Chondrocyte (in vitro differentiated cells): ENCODE measurements around the gene KPRP. TPM values are rescaled to one million over a fixed set of nuclear protein-coding genes. Genes with fewer than 3 reads are reported as not detected.

Experiments used
- DNase-seq: peaks from one replicate; pipeline ENCODE4 v3.0.0; 2021; ENCODE audit warnings: mixed read lengths, low spot score
- H3K27ac Mint-ChIP-seq: one replicate; pipeline ENCODE4 v1.8.0; 2021; ENCODE audit warnings: mild to moderate bottlenecking, moderate library complexity, mixed read lengths; ENCODE audit not compliant: unreplicated experiment
- H3K27me3 Mint-ChIP-seq: 2 replicates; pipeline ENCODE4 v1.8.0; 2021; ENCODE audit warnings: low read depth, mixed read lengths
- H3K36me3 Mint-ChIP-seq: 2 replicates; pipeline ENCODE4 v1.8.0; 2021; ENCODE audit warnings: low read depth, mixed read lengths
- H3K4me1 Mint-ChIP-seq: 2 replicates; pipeline ENCODE4 v1.8.0; 2021; ENCODE audit warnings: low read depth, mild to moderate bottlenecking, mixed read lengths
- H3K4me3 Mint-ChIP-seq: one replicate; pipeline ENCODE4 v1.8.0; 2021; ENCODE audit warnings: mild to moderate bottlenecking, moderate library complexity, mixed read lengths; ENCODE audit not compliant: unreplicated experiment
- H3K9me3 Mint-ChIP-seq: 2 replicates; pipeline ENCODE4 v1.8.0; 2021; ENCODE audit warnings: low read depth, mixed read lengths
- total RNA-seq: library from RNA; stranded (reverse); gene quantifications from 3 replicates; pipeline ENCODE4 v1.2.1, GENCODE V29; 2021
- TF ChIP-seq, protein P1 (sequence below): fragments of 200-600 bp; sonication (generic); IDR thresholded peaks from 2 replicates; pipeline ENCODE4 v1.5.0; 2021; ENCODE audit warnings: antibody characterized with exemption, mild to moderate bottlenecking, moderate library complexity

The KPRP gene
- total RNA-seq, 1 donor from 2014 or later = not detected

DNA sequence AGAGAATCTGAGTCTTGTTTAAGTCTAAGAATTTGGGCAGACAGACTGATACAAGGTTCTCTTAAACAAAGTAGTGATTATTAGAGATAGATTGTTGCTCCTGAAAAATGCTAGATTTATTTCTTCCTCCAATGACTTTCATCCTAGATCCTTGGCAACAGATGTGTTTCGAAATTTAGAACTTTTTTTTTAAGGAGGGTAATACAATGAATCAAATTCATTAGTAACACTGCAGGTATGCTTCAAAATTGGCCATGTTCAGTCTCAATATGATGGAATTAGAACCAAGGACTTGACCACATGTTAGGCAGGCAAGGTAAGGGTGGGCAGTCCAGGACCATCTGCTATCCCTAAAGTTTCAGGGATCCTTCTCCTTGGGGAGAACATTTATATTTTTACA, 12.6 kb downstream of the KPRP start:
- Mint-ChIP-seq H3K27me3 (no peaks in the 10 kb centered on the region), H3K4me3 (no peak overlapping the region), H3K36me3 (no peaks in the 10 kb centered on the region), H3K27ac (no peak overlapping the region), H3K9me3 (peaks cover 22% of the 10 kb centered on the region), H3K4me1 (no peaks in the 10 kb centered on the region)
- DNase-seq = no peak
- TF ChIP-seq, protein P1, sequence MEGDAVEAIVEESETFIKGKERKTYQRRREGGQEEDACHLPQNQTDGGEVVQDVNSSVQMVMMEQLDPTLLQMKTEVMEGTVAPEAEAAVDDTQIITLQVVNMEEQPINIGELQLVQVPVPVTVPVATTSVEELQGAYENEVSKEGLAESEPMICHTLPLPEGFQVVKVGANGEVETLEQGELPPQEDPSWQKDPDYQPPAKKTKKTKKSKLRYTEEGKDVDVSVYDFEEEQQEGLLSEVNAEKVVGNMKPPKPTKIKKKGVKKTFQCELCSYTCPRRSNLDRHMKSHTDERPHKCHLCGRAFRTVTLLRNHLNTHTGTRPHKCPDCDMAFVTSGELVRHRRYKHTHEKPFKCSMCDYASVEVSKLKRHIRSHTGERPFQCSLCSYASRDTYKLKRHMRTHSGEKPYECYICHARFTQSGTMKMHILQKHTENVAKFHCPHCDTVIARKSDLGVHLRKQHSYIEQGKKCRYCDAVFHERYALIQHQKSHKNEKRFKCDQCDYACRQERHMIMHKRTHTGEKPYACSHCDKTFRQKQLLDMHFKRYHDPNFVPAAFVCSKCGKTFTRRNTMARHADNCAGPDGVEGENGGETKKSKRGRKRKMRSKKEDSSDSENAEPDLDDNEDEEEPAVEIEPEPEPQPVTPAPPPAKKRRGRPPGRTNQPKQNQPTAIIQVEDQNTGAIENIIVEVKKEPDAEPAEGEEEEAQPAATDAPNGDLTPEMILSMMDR = no peak

GRCh38 chr1:152774875-152775274, 17.1 kb downstream of the KPRP start, which contains the start of gene LCE1F:
Gene LCE1F, plus strand, starts transcription at chr1:152775140. Its CDS starts 1,232 bp downstream, at chr1:152776372.
- TF ChIP-seq, protein P1 = no peak
- H3K4me1 Mint-ChIP-seq = no peaks in the 10 kb centered on the region
- no peak within 1 kb of the TSS for H3K27ac Mint-ChIP-seq
- peaks cover 2% of the 10 kb centered on the region for H3K27me3 Mint-ChIP-seq
- no peak within 1 kb of the TSS for H3K4me3 Mint-ChIP-seq
- peaks cover 30% of the 10 kb centered on the region for H3K9me3 Mint-ChIP-seq
- no peaks in the 10 kb centered on the region for H3K36me3 Mint-ChIP-seq
- DNase-seq = no peak

- Mint-ChIP-seq H3K27ac (no peak overlapping the region), H3K36me3 (no peaks in the 10 kb centered on the region), H3K27me3 (peaks cover 3% of the 10 kb centered on the region), H3K4me1 (no peaks in the 10 kb centered on the region), H3K4me3 (no peak overlapping the region), H3K9me3 (peaks cover 30% of the 10 kb centered on the region)
- TF ChIP-seq, protein P1 = no peak
- no peak for DNase-seq
Measured at GRCh38 chr1:152776361-152776760, 18.5 kb downstream of the KPRP start.

GRCh38 chr1:152777510-152778137, 19.8 kb downstream of the KPRP start:
- H3K27me3 Mint-ChIP-seq = peaks cover 3% of the 10 kb centered on the region
- H3K4me3 Mint-ChIP-seq = no peak overlapping the region
- DNase-seq = no peak
- no peaks in the 10 kb centered on the region for H3K36me3 Mint-ChIP-seq
- TF ChIP-seq, protein P1 = no peak
- H3K9me3 Mint-ChIP-seq = peaks cover 30% of the 10 kb centered on the region
- no peak overlapping the region for H3K27ac Mint-ChIP-seq
- H3K4me1 Mint-ChIP-seq = no peaks in the 10 kb centered on the region

- Mint-ChIP-seq H3K36me3 (no peaks in the 10 kb centered on the region), H3K4me1 (no peaks in the 10 kb centered on the region), H3K27me3 (peaks cover 3% of the 10 kb centered on the region), H3K27ac (no peak overlapping the region), H3K4me3 (no peak overlapping the region), H3K9me3 (peaks cover 3% of the 10 kb centered on the region)
- no peak for DNase-seq
- TF ChIP-seq, protein P1 = no peak
Measured at GRCh38 chr1:152783095-152783494, 25.3 kb downstream of the KPRP start.
